Psoas muscle (tissue), 8 donors: ENCODE measurements around the gene FGFR3. TPM values are rescaled to one million over a fixed set of nuclear protein-coding genes. Genes with fewer than 3 reads are reported as not detected.

ENCODE experiments used
- ATAC-seq, 4 donors: fragments of 200-7000 bp; cut with Tn5 transposase; one replicate each; pipeline ENCODE4 v1.9.1; 2020; ENCODE audit warnings: moderate library complexity in 3 of 4, mild to moderate bottlenecking in 2 of 4
- DNase-seq, 2 donors: peaks; one replicate each; pipeline ENCODE4 v3.0.0-alpha.2; 2020
- H3K27ac ChIP-seq: fragments of 200-600 bp; one replicate; pipeline ENCODE4 v1.8.0; 2022
- H3K27me3 ChIP-seq, 3 donors: fragments of 200-600 bp in 1 of 3; one replicate each; pipeline versions ENCODE4 v1.6.1 to v1.8.0; 2013 to 2022; ENCODE audit warnings: low read length in 2 of 3, mild to moderate bottlenecking in 2 of 3, moderate library complexity in 1 of 3; ENCODE audit not compliant: insufficient read depth in 3 of 3
- H3K36me3 ChIP-seq, 2 donors: fragments of 200-600 bp in 1 of 2; one replicate each; pipeline versions ENCODE4 v1.6.1 to v1.8.0; 2013 to 2022; ENCODE audit warnings: low read depth in 1 of 2, mild to moderate bottlenecking in 1 of 2, moderate library complexity in 1 of 2; ENCODE audit not compliant: insufficient read depth in 1 of 2
- H3K4me1 ChIP-seq: fragments of 200-600 bp; one replicate; pipeline ENCODE4 v1.8.0; 2022
- H3K4me3 ChIP-seq: fragments of 200-600 bp; one replicate; pipeline ENCODE4 v1.8.0; 2022; ENCODE audit warnings: mild to moderate bottlenecking
- H3K9me3 ChIP-seq: fragments of 200-600 bp; one replicate; pipeline ENCODE4 v1.8.0; 2022
- CTCF ChIP-seq: fragments of 200-600 bp; IDR thresholded peaks from one replicate; pipeline ENCODE4 v1.8.0; 2022; ENCODE audit warnings: antibody characterized with exemption
- WGBS, 3 donors: extraction: QIAGEN DNeasy Blood & Tissue Kit; methylation state at CpG; one replicate each; pipeline versions ENCODE4 v1.1.6 to v1.1.7; 2013; 5-methylcytosine and 5-hydroxymethylcytosine counted together
- intact Hi-C, 2 donors: fragments of 100-400 bp; cut with DNase I; formaldehyde crosslinking; loops; one replicate each; pipeline versions ENCODE4 v1.11.0 to v1.14.2; 2022
- polyA plus RNA-seq, 3 donors: library from polyadenylated mRNA; stranded (reverse); fragments of 200-250 nt; gene quantifications; one replicate each; pipeline ENCODE4 v1.2.3, GENCODE V29; 2013
- total RNA-seq, 4 donors: library from RNA; stranded (reverse); fragmentation: NEBNext Ultra II Directional in 2 of 4; extraction: Animal tissue kit (Norgen Biotek cat#: 25700) in 2 of 4; gene quantifications; one replicate each; pipeline versions ENCODE4 v1.2.1 to v1.2.4, GENCODE V29; 2021 to 2023
- donor health status: healthy with polysubstance abuse.
- donor health status: DM: no; HTN: no; CAD: no; lungs with moderate emphysema.
- donor health status: Bipolar disorder and iron deficiency.
- donor health status: healthy.
- donor health status: DM: yes; HTN: yes; CAD: no.
- donor health status: DM: no; HTN: no; CAD: no.
- donor health status: DM: no; HTN: no; CAD: no.
- donor health status: DM: yes; HTN: yes; CAD: no.

FGFR3 gene
- total and polyA plus RNA-seq, 7 donors, result 0.17 to 1.1 (median 0.30) TPM

GRCh38 chr4:1756893-1757779 lies 36.0 kb upstream of the FGFR3 start:
- Histone ChIP-seq H3K27me3 (peaks cover 0 to 2% (median 0%) of the 10 kb centered on the region in 3 donors), H3K9me3 (no peaks in the 10 kb centered on the region), H3K4me3 (no peak overlapping the region), H3K4me1 (no peaks in the 10 kb centered on the region), H3K36me3 (no peaks in the 10 kb centered on the region), H3K27ac (no peak overlapping the region)
- intact Hi-C loops, result no loop called here
- WGBS, 3 donors, result 76 to 84% (median 80%) methylated on average over 18 to 20 of the region's 20 CpGs
- no peak for TF ChIP-seq CTCF
- DNase-seq, result no peak
- no peak for ATAC-seq

- Histone ChIP-seq H3K9me3 (no peaks in the 10 kb centered on the region), H3K27ac (no peak overlapping the region), H3K27me3 (peaks cover 0 to 4% (median 0%) of the 10 kb centered on the region in 3 donors), H3K36me3 (no peaks in the 10 kb centered on the region), H3K4me1 (no peaks in the 10 kb centered on the region), H3K4me3 (no peak overlapping the region)
- intact Hi-C loops, result no loop called here
- DNase-seq, result no peak
- 64 to 81% (median 67%) methylated on average over 11 to 17 of the region's 17 CpGs for WGBS, 3 donors
- no peak for ATAC-seq
- no peak for TF ChIP-seq CTCF
Observed at GRCh38 chr4:1757836-1758235, 35.3 kb upstream of the FGFR3 start.

GRCh38 chr4:1758306-1759121 lies 34.6 kb upstream of the FGFR3 start:
- TF ChIP-seq CTCF, result no peak
- H3K27ac ChIP-seq, result no peak overlapping the region
- ATAC-seq, result no peak

GRCh38 chr4:1759170-1759817 lies 33.8 kb upstream of the FGFR3 start:
- TF ChIP-seq CTCF, result no peak
- intact Hi-C loops, result no loop called here
- no peak overlapping the region for H3K4me3 ChIP-seq
- 74 to 80% (median 75%) methylated on average over 16 to 19 of the region's 19 CpGs for WGBS, 3 donors
- DNase-seq (no peak), ATAC-seq (no peak)
- H3K36me3 ChIP-seq, result no peaks in the 10 kb centered on the region
- peaks cover 0 to 4% (median 0%) of the 10 kb centered on the region in 3 donors for H3K27me3 ChIP-seq
- no peak overlapping the region for H3K27ac ChIP-seq
- peaks cover 3% of the 10 kb centered on the region for H3K4me1 ChIP-seq
- H3K9me3 ChIP-seq, result no peaks in the 10 kb centered on the region

More at GRCh38 chr4:1758306-1759121, 34.6 kb upstream of the FGFR3 start:
- Histone ChIP-seq H3K36me3 (no peaks in the 10 kb centered on the region), H3K4me3 (no peak overlapping the region), H3K4me1 (peaks cover 3% of the 10 kb centered on the region), H3K9me3 (no peaks in the 10 kb centered on the region), H3K27me3 (peaks cover 0 to 4% (median 0%) of the 10 kb centered on the region in 3 donors)
- 84 to 92% (median 90%) methylated on average over 24 to 27 of the region's 27 CpGs for WGBS, 3 donors
- DNase-seq, result no peak
- intact Hi-C loops, result no loop called here
